Nephron progenitor cell (in vitro differentiated cells): ENCODE measurements around the gene CALML3.

Source experiments
- DNase-seq: peaks from one replicate; pipeline ENCODE4 v3.0.0; 2021
- H3K27ac Mint-ChIP-seq: 2 replicates; pipeline ENCODE4 v1.8.0; 2021; ENCODE audit warnings: mild to moderate bottlenecking, moderate library complexity, mixed read lengths
- H3K27me3 Mint-ChIP-seq: 2 replicates; pipeline ENCODE4 v1.8.0; 2021; ENCODE audit warnings: mild to moderate bottlenecking, low read depth, mixed read lengths; ENCODE audit not compliant: poor library complexity
- H3K36me3 Mint-ChIP-seq: 2 replicates; pipeline ENCODE4 v1.8.0; 2021; ENCODE audit warnings: low read depth, mixed read lengths
- H3K4me1 Mint-ChIP-seq: 2 replicates; pipeline ENCODE4 v1.8.0; 2021; ENCODE audit warnings: mixed read lengths
- H3K4me3 Mint-ChIP-seq: 2 replicates; pipeline ENCODE4 v1.8.0; 2021; ENCODE audit warnings: mild to moderate bottlenecking, moderate library complexity, mixed read lengths
- H3K9me3 Mint-ChIP-seq: 2 replicates; pipeline ENCODE4 v1.8.0; 2021; ENCODE audit warnings: mild to moderate bottlenecking, moderate library complexity, mixed read lengths
- CTCF ChIP-seq: fragments of 200-600 bp; sonication (generic); IDR thresholded peaks from 2 replicates; pipeline ENCODE4 v1.5.0; 2021; ENCODE audit warnings: antibody characterized with exemption

Gene CALML3

GRCh38 chr10:5523796-5524574 is 776 bp upstream of the CALML3 start:
- Mint-ChIP-seq H3K4me3 (no peak overlapping the region), H3K36me3 (no peaks in the 10 kb centered on the region), H3K27me3 (peaks cover 2% of the 10 kb centered on the region), H3K9me3 (peaks cover 15% of the 10 kb centered on the region), H3K4me1 (peaks cover 30% of the 10 kb centered on the region), H3K27ac (peak overlapping the region; percentile 51)
- DNase-seq, result no peak
- no peak for TF ChIP-seq CTCF

DNA sequence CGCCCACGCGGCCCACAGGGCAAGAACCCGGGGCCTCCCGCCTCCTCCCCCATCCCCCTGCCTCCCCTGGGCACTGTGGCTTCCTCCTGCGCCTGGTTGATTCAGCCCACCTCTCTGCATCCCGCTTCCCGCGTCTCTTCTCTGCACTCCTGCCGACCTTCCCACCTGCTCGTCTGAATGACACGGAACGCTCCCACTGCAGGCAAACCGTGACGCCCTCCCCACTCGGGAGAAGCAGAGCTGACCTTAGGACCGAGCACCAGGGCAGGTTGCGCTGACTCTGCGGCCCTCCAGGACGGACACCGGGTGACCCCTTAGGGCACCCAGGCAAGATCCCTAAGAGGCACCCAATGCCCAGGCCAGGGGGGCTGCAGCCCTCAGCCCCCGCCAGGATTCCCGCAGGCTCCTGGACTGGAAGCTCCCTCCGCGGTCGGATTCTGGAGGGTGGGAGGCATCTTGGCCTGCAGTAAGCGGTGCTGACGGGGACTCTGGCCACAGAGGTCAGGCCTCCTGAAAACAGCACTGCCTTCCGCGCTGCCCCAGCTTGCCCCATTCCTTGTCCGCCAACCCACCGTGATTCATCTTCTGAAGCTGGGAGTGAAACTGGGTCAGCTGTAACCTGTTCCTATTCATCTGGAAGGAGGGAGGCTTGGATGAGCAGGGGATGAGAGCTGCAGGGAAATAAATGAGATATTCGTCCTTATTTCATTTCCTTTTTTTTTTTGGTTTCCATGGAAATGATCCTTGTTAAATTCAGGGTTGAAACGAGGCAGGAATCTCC is 990 bp downstream of the CALML3 start:
- Mint-ChIP-seq H3K36me3 (no peaks in the 10 kb centered on the region), H3K27me3 (peaks cover 2% of the 10 kb centered on the region), H3K4me1 (peaks cover 30% of the 10 kb centered on the region), H3K9me3 (peaks cover 4% of the 10 kb centered on the region), H3K4me3 (no peak overlapping the region), H3K27ac (no peak overlapping the region)
- DNase-seq, result no peak
- no peak for TF ChIP-seq CTCF

DNA sequence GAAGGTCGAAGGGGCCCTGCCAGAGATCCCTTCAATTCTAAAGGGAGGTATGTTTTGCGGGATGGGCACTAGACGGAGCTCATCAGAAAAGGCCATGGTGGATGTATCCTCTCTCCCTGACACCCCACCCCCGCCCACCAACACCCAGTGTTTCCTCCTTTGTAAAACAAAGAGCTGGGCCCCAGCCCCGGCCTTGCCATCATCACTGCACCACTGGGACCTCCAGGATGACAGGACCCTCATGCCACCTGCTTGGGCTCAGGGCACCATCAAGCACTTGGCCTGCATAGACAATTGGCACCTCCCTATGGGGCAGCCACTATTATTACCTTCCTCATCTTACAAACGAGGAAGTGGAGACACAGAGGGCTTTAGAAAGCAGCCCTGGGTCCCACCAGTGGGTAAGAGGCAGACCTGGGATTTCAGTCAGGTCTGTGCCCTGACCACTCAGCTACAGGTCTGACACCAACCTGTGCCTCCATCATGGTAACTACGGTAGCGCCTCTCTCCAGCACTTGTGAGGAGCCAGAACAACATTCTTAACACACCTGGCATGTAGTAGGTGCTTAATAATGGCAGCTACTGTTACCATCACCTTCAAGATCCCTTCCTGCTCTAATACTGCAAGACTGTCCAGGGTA is 2.0 kb downstream of the CALML3 start:
- Mint-ChIP-seq H3K4me3 (no peak overlapping the region), H3K27me3 (peaks cover 2% of the 10 kb centered on the region), H3K4me1 (peaks cover 30% of the 10 kb centered on the region), H3K27ac (no peak overlapping the region), H3K36me3 (no peaks in the 10 kb centered on the region), H3K9me3 (peaks cover 10% of the 10 kb centered on the region)
- no peak for DNase-seq
- TF ChIP-seq CTCF, result no peak

DNA sequence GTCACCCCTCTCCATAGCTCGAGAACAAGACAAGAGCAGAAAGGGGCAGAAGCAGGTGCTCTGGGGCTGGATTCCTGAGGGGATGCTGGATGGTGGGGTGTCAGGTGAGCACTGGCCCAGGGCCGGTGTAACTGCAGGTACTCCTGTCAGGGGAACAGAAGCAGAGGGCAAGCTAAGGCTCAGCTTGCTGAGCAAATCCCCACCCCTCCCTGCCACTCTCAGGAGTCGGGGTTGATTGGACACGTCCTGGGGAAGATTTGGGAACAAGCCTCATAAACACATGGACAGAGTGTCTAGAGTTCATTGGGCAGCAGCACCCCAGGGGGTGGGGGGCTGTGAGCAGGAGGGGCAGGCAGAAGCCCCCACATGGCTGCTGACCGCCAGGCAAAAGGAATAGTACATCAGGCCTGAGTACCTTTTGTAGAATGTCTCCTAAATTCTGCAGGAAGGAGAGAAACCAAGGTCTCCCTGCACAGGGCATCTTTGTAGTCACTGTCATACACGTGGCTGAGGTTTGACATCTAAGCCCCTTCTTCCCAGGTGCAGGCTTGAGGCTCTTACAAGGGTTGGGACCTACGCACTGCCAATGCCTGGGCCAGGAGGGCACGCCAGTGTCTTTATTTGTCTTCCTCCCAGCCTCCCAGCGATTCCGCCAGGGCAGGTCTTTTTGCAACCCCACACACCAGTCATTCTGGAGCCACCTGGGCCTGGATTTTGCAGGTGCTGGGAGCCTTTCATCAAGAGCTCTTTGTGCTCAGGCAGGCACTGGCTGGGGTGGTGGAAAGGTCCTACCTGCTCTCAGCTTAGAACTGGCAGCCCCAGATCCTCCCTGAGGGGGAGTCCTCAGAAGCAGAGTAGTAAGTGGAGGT is 2.8 kb downstream of the CALML3 start:
- Mint-ChIP-seq H3K4me1 (peaks cover 30% of the 10 kb centered on the region), H3K9me3 (peaks cover 10% of the 10 kb centered on the region), H3K27me3 (peaks cover 2% of the 10 kb centered on the region), H3K36me3 (no peaks in the 10 kb centered on the region), H3K27ac (peak overlapping the region; percentile 42), H3K4me3 (no peak overlapping the region)
- DNase-seq, result no peak
- no peak for TF ChIP-seq CTCF

- Mint-ChIP-seq H3K4me3 (no peak overlapping the region), H3K36me3 (no peaks in the 10 kb centered on the region), H3K27me3 (no peaks in the 10 kb centered on the region), H3K4me1 (peaks cover 40% of the 10 kb centered on the region), H3K27ac (no peak overlapping the region), H3K9me3 (peaks cover 10% of the 10 kb centered on the region)
- TF ChIP-seq CTCF, result no peak
- DNase-seq, result no peak
Observed at GRCh38 chr10:5528989-5529701, 4.4 kb downstream of the CALML3 start.
